AG09319 (cell line): ENCODE results near the gene GRWD1.
"Not testable (repeated sequence)": the region's sequence is repeated elsewhere in the genome, so short reads cannot be mapped to it uniquely, and the experiment has no call there.

Experiments used
- DNase-seq: peaks from one replicate; pipeline ENCODE4 v3.0.0-alpha.2; 2010; ENCODE audit warnings: low read depth; ENCODE audit errors: extremely low read depth
- TF ChIP-seq, protein P1 (sequence below): IDR thresholded peaks from 2 replicates; pipeline ENCODE4 v1.5.1; 2011; ENCODE audit warnings: low read depth, mild to moderate bottlenecking, inconsistent platforms, low read length, moderate library complexity

The GRWD1 gene

GRCh38 chr19:48480558-48481500 lies 35.0 kb downstream of the GRWD1 start:
- DNase-seq: no peak
- TF ChIP-seq, protein P1, sequence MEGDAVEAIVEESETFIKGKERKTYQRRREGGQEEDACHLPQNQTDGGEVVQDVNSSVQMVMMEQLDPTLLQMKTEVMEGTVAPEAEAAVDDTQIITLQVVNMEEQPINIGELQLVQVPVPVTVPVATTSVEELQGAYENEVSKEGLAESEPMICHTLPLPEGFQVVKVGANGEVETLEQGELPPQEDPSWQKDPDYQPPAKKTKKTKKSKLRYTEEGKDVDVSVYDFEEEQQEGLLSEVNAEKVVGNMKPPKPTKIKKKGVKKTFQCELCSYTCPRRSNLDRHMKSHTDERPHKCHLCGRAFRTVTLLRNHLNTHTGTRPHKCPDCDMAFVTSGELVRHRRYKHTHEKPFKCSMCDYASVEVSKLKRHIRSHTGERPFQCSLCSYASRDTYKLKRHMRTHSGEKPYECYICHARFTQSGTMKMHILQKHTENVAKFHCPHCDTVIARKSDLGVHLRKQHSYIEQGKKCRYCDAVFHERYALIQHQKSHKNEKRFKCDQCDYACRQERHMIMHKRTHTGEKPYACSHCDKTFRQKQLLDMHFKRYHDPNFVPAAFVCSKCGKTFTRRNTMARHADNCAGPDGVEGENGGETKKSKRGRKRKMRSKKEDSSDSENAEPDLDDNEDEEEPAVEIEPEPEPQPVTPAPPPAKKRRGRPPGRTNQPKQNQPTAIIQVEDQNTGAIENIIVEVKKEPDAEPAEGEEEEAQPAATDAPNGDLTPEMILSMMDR: no peak

DNA sequence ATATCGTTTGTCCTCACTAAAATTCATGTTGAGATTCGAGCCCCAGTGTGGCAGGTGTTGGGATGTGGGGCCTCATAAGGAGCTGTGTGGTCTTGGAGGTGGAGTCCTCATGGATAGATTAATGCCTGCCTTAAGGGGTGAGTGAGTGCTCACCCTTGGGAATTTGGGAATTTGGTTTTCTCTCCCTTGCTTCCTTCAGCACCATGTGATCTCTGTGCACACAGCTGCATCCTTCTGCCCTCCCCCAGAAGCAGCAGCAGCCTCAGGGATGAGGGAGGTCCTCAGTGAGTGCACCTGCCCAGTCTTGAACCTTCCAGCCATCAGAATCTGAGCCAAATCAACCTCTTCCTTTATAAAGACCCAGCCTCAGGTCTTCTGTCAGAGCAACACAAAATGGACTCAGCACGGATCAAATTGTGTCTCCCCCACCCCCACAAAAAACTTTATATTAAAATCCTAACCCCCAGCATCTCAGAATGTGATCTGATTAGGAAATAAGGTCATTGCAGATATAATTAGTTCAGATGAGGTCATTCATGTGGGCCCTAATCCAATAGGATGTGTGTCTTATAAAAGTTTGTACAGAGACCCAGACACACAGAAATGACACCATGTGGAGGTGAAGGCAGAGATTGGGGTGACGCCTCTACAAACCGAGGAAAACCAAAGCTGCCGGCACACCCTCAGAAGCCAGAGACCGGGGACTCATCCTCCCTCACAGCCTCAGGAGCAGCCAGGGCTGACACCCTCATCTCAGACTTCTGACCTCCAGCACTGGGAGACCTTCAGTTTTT lies 36.3 kb downstream of the GRWD1 start:
- TF ChIP-seq, protein P1: no peak
- no peak for DNase-seq

GRCh38 chr19:48483301-48483700 lies 37.5 kb downstream of the GRWD1 start:
- TF ChIP-seq, protein P1: no peak
- DNase-seq: no peak

DNA sequence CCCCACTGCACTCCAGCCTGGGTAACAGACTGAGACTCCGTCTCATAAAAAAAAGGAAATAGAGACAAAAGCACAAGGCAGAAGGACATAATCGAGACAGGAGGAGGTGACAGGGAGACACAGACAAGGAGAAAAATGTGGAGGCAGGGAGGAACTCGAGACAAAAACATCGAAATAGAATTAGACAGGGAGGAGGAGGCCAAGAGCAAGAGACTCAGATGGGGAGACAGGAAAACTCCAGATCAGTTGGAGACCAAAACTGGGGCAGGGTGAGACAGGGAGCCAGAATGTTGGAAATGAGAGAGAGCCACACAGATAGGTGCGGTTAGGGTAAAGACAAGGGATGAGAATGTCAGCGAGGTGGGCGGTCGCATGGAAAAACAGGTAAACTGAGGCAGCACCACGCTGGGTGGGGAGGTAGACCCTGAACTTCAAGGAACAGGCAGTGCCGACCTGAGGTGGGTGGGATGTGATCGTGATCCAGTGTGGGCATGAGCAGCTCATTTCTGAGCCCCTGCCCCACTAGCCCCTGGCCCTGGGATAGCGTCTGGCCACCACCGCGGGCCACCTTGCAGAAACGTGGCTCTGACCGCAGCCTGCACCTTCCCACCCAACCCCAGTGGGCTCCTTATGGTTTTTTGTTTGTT lies 38.6 kb downstream of the GRWD1 start:
- DNase-seq: no peak
- TF ChIP-seq, protein P1: no peak

DNA sequence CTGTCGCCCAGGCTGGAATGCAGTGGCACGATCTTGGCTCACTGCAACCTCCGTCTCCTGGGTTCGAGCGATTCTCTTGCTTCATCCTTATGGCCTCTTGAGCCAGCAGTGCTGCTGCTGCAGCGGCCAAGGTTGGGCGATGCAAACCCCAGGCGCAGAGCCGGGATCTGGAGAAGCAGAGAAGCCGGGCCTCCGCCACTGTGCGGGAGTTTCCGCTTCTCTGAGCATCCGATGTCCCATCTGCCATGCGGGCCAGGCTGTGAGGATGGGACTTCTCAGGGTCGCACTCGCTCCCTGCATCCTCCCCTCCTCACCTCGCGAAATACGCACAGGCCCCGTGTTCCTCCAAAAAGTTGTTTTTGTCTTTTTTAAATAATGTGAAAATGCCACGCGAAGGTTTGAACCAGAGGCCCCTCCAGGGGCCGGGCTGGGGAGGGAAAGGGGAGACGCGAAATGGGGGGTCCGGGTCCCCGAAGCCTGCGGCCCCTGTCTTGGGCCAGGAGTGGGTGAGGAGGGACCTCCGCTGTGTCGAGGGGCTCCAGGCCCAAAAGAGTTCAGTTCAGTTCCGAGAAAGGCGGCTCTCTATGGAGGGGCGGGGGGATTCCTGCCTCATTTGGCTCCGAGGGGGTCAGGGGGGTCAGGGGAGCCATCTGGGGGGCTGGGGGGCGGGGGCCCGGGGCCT lies 39.3 kb downstream of the GRWD1 start:
- TF ChIP-seq, protein P1: no peak
- no peak for DNase-seq

GRCh38 chr19:48486706-48487105 lies 40.9 kb downstream of the GRWD1 start:
- not testable (repeated sequence) for DNase-seq

DNA sequence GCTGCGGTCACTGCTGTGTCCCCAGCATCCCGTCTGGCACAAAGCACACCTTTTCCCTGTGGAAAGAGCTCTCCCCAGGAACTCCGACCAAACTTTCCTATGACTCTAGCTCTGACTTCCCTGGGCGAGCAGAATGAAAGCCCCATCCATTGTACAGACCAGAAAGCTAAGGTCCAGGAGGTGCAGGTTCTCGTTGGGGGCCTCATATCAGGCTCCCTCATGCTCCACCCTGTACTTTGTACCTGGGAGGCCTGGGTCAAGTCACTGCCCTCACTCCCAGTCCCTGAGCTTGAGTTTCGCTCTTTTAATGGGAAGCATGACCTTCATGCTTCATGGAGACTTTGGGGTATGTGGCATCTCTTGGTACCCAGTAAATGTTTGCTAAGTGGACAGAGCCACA lies 41.8 kb downstream of the GRWD1 start:
- TF ChIP-seq, protein P1: no peak
- DNase-seq: no peak
